ENCODE results near the gene PIANP.
"Not testable (repeated sequence)": the region's sequence is repeated elsewhere in the genome, so short reads cannot be mapped to it uniquely, and the experiment has no call there.

Gene PIANP, protein sequence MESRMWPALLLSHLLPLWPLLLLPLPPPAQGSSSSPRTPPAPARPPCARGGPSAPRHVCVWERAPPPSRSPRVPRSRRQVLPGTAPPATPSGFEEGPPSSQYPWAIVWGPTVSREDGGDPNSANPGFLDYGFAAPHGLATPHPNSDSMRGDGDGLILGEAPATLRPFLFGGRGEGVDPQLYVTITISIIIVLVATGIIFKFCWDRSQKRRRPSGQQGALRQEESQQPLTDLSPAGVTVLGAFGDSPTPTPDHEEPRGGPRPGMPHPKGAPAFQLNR

DNA sequence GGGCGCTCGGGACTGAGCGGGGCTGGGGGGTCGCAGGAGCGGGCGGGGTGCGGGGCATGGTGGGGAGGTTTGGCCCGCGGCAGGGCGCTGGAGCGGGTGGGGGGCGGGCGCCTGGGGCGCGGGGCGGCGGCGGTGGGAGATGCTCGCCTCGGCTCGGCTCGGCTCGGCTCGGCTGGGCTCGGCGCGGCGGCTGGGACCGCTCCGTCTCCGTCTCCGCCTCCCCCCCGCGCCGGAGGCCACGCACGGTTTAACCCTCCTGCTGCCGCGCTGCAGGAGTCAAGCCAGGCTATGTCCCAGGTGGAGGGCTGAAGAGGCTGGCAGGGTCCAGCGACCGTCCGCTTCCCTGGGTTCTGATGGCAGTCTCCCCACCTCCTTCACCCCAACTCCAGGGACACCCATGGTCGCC lies at the start of gene PIANP:
PIANP (minus strand) TSS at position 170 of the 406 bp plus-strand sequence. CDS start 2,754 bp downstream, outside the sequence.
- DNase-seq: peak; percentile 80

DNA sequence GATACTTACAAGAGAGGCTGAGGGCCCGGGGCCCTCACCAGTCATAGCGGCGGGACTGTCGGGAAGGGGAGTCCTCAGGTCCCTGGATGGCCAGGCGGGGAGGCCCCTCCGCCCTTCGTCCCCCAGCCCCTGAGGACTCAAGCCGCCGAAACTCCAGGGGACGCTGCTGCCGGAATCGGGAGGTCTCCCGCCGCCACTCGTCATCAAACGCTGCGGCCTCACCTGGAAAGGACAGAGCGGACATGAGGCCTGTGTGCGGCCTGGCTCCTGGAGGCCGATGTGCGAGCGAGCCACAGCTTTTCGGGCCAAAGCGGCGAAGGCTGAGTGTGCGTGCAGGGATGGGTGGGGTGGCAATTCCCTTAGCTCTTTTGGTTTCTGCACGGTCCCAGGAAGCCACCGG lies 48.1 kb upstream of the PIANP start:
- no peak for DNase-seq

DNA sequence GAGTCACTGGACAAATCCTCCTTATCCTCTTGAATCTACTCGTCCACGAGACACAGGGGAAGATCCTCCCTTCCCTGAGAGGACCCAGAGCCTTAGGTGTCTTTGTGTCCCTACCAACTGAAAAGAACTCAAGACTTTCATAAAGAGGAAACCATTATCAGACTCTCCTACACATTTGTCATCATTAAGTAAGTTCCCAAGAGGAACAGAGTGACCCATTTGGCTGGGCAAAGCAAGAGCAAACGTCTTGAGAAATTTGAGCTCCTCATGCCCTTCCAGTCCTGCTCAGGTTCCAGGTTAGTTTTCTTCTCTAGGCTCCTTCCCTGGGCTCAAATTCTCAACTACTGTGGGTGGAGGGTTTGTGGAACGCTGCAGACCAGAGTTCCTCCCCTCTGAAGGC lies 46.6 kb upstream of the PIANP start:
- no peak for DNase-seq

DNA sequence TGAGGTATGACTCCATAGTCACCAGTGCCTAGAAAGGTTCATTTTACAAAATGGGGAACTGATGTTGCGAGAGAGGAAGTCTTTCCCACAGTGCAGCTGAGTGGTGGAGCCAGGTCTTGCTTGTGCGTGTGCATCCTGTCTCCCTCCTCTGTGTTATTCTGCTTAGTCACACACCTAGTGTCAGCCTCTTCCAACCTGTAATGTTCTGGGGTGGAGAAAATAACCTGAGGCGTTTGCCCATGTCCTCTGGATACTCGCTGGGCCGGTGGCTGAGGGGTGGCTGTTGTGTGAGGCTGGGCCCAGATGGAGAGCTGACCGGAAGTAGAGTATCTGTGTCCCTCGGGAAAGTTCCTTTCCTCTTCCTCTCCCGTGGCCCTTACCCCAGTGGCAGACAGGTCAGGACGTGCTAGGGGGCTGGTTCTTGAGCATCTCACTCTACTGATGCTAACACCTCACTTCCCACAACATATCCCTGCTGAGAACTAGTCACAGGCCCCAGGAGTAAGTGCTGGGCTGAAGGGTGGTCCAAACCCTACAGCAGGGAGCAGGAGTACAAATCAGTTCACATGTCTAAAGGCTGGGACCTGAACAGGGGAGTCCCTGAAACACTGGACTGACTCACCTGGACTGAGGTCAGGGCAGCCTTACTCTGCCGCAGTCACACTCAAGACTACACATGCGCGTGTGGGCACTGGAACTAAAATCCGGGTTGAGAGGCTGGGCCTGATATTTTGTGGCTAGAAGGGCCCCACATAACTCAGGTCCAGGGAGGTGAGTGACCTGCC lies 45.3 kb upstream of the PIANP start:
- DNase-seq: no peak

DNA sequence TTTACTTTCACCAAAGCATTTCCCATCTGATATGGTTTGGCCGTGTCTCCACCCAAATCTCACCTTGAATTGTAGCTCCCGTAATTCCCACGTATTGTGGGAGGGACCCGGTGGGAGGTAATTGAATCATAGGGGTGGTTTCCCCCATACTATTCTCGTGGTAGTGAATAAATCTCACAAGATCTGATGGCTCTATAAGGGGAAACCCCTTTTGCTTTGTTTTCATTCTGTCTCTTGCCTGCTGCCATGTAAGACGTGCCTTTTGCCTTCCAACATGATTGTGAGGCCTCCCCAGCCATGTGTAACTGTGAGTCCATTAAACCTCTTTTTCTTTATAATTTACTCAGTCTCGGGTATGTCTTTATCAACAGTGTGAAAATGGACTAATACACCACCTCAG lies 42.7 kb upstream of the PIANP start:
- not testable (repeated sequence) for DNase-seq

DNA sequence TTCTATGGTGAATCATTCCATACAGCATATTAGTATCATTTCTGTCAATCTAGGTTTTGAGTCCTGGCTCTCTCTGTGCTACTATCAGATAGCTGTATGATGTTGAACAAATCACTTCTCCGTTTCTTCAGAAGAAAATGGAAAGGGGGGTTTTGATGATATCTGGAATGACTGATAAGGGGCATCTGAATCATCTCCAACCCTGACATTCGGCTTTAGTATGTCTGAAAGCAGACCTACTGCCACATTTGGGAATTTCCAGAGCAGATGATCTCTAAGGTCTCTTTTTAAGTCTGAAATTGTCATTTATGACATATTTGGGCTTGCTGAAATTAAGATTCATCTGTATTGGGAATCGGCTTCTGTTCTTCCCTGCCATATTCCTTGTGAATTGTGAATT lies 42.2 kb upstream of the PIANP start:
- DNase-seq: no peak

DNA sequence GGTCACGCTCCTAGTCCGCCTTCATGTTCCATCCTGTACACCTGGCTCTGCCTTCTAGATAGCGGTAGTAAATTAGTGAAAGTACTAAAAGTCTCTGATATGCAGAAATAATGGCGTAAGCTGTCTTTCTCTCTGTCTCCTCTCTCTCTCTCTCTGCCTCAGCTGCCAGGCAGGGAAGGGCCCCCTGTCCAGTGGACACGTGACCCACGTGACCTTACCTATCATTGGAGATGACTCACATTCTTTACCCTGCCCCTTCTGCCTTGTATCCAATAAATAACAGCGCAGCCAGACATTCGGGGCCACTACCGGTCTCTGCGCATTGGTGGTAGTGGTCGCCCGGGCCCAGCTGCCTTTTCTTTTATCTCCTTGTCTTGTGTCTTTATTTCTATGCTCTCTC lies 41.5 kb upstream of the PIANP start:
- not testable (repeated sequence) for DNase-seq

DNA sequence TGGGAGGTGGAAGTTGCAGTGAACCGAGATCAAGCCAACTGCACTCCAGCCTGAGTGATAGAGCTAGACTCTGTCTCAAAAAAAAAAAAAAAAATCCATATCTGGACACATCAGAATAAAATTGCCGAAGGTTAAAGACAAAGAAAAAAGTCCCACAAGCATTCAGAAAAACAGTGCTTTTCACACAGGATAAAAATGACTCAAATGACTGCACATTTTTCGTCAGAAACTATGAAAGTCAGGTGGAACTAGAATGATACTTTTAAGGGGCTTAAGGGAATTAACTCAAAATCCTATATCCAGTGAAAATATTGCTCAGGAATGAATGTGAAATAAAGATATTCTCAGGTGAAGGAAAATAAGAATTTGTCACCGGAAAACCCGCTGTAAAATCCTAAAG lies 36.1 kb upstream of the PIANP start:
- no peak for DNase-seq

DNA sequence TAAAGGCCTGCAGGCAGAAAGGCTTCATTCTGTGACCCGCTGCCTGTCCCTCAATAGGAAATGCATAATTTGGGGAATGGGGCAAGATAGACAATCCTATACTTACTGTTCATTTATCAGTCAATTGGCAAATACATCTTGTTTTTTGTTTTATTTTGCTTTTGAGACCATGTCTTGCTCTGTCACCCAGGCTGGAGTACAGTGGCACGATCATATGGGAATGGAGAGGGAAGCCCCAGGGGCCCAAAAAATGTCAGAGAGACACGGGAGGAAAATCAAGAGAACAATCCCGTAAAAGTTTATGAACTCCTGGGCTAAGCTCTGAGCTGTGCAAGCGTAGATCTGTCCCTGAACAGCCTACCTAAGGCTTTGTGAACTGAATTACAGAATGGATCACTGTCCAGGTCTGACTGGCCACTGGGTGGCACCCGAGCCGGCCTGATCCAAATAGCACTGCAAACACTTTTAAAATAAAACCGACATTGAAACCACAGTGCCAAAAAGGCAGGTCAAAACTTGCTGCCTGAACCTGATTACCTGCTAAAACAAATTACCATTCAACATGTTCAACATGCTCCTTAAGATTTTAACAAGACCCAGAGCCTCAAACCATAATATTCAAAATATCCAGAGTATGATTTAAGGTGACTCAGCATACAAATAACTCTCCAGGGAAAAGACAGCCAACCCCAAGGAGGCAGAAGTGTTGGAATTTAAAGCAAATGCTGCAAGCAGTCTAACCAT lies 35.0 kb upstream of the PIANP start:
- DNase-seq: peak; percentile 75

DNA sequence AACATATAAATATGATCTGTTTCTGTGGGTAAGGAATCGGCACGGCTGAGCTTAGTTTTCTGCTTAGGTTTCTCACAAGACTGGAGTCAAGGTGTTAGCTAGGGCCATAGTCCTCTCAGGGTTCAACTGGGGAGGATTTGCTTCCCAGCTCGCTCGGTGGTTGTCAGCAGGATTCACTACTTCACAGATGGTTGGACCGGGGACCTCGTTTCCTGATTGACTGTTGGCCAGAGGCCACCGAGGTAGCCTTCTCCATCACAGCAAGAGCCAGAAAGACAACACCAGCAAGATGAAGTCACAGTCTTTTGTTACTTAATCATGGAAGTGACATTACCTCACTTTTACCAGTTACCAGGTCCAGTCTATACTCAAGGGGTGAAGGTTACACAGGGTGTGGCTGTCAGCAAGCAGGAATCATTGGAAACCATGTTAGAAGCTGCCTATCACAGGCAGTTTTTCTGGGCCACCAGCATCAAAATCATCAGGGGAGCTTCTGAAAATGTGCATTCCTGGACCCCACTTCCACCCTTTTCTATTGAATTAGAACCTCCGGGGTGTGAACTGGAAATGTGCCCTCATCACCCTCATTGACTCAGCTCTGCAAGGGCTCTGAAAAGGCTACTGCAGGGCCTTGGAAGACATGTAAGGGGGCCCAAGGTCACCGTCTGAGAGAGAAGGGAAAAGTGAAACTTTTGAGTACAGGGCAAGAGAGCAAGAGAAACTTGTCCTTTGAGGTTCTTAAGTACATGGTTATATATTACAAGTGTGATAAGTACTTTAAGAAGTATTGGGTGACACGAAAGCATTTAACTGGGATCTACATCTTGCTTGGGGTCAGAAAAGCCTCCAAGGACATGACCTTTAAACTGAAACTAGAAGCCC lies 34.1 kb upstream of the PIANP start:
- no peak for DNase-seq

DNA sequence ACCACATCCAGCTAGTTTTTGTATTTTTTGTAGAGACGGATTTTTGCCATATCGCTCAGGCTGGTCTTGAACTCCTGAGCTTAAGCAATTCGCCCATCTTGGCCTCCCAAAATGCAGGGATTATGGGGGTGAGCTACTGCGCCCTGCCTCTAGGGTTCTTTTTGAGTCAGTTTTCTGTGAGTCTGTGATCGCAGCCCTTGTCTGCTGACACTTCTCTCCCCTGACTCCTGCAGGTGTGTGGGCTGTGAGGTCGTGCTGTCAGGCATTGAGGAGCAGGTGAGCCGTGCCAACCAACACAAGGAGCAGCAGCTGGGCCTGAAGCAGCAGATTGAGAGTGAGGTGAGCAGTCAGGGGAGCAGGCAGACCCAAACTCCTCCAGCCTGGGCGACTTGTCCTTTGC lies 29.6 kb upstream of the PIANP start:
- no peak for DNase-seq

DNA sequence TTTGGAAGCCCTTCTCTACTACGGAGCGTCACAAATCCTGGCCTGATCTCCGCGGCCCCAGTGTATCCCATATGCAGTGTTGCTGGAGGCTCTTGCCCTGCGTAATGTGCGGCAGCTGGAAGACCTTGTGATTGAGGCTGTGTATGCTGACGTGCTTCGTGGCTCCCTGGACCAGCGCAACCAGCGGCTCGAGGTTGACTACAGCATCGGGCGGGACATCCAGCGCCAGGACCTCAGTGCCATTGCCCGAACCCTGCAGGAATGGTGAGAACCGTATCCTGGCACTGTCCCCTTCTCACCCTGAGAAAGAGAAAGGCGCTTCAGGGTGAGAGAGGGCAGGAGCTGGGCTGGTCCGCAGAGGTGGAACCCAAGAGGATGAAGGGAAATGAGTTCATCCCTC lies 28.6 kb upstream of the PIANP start:
- DNase-seq: no peak

DNA sequence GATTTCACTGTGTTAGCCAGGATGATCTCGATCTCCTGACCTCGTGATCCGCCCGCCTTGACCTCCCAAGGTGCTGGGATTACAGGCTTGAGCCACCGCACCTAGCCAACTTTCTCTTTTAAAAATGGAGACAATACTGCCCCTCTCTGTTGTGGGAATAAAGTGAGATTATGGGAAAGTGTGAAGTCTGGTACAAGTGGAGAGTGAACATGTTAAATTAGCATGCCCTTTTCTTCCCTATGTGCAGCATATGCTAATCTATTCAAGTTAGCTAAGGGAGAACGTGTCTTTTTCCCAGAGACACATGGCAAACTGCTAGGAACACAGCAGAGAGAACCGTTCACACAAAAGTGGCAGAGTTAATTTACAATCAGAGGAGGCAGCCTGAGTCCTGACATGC lies 24.7 kb upstream of the PIANP start:
- no peak for DNase-seq

DNA sequence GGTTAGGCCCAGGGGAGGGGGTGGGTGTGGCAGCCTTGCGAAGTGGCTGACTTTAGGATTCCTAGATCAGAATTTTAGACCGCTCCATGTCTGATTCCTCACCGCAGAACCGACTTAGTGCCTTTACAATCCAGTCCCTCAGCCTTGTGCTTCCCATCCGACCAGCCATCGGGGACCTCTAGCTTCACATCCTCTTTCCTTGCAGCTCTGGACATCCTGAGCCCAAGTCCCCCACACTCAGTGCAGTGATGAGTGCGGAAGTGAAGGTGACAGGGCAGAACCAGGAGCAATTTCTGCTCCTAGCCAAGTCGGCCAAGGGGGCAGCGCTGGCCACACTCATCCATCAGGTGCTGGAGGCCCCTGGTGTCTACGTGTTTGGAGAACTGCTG lies 23.8 kb upstream of the PIANP start:
- peak; percentile 71 for DNase-seq

DNA sequence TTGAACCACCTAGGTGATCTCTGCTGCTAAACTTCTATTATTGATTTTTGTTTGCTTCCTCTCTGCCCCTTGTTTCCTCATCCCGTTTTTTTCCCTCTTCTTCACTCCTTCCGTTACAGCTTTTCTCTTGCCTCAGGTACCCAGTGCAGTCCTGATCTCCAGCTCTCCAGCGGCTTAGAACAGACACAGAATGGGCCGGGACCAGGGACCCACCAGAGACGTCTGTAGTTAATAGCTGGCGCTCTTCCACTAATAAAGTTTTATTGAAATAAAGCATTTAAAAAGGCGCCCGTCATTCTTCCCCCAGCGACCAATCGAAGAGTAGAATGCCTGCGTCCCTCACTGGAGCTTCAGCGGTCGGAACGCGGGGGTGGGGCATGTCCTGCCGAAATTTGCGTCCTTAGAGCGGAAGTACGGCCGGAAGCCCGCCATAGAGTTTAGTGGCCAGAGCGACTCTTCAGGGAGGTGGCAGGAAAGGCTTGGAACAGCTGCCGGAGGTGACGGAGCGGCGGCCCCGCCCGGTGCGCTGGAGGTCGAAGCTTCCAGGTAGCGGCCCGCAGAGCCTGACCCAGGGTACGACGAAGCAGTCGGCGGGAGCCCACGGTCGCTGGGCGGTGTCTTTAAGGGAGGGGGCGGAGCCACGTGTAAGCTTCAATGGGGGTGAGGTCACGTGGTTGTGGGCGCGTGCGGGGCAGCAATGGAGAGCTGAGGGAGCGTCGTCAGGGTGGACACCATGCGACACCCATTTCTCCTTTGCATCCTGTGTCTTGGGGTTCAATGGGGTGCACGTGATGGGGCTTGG lies 23.2 kb upstream of the PIANP start, which contains the start of gene COPS7A:
COPS7A (plus strand) TSS at position 440 of the 802 bp plus-strand sequence. CDS start 611 bp downstream, outside the sequence.
- DNase-seq: peak; percentile 98

DNA sequence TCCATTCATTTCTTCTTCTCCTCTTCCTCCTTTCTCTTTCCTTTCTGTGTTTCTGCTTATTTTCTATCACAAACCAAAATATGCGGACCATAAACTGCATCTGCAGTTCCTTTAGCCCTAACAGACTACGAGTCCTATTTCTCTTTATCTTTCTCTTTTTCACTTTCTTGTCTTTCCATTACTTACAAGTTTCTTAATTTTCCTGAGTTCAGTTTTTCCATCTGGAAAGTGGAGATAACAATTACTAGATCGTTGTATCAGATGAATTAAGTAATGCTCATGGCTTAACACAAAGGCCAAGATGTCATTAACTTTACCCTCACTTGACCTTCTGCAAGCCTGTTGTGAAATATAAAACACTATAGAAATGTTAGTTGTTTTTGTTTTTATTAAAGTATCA lies 22.2 kb upstream of the PIANP start:
- DNase-seq: no peak

DNA sequence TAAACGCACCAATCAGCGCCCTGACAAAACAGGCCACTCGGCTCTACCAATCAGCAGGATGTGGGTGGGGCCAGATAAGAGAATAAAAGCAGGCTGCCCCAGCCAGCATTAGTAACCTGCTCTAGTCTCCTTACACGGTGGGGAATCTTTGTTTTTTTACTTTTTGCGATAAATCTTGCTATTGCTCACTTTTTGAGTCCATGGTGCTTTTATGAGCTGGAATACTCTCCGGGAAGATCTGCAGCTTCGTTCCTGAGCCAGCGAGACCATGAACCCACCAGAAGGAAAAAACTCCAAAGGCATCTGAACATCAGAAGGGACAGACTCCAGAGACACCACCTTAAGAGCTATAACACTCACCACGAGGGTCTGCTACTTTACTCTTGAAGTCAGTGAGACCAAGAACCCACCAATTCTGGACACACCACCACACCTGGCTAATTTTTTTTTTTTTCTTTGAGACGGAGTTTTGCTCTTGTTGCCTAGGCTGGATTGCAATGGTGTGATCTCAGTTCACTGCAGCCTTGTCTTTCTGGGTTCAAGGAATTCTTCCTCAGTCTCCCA lies 16.3 kb upstream of the PIANP start:
- no peak for DNase-seq

DNA sequence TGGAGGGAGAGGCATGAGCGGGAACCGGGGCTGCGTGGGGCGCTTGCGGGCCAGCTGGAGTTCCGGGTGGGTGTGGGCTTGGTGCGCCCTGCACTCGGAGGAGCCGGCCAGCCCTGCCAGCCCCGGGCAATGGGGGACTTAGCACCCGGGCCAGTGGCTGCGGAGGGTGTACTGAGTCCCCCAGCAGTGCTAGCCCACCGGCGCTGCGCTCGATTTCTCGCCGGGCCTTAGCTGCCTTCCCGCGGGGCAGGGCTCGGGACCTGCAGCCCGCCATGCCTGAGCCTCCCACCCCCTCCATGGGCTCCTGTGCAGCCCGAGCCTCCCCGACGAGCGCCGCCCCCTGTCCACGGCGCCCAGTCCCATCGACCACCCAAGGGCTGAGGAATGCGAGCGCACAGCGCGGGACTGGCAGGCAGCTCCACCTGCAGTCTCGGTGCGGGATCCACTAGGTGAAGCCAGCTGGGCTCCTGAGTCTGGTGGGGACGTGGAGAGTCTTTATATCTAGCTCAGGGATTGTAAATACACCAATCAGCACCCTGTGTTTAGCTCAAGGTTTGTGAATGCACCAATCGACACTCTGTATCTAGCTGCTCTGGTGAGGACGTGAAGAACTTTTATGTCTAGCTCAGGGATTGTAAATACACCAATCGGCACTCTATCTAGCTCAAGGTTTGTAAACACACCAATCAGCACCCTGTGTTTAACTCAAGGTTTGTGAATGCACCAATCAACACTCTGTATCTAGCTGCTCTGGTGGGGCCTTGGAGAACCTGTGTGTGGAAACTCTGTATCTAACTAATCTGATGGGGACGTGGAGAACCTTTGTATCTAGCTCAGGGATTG lies 15.6 kb upstream of the PIANP start:
- DNase-seq: not testable (repeated sequence)

DNA sequence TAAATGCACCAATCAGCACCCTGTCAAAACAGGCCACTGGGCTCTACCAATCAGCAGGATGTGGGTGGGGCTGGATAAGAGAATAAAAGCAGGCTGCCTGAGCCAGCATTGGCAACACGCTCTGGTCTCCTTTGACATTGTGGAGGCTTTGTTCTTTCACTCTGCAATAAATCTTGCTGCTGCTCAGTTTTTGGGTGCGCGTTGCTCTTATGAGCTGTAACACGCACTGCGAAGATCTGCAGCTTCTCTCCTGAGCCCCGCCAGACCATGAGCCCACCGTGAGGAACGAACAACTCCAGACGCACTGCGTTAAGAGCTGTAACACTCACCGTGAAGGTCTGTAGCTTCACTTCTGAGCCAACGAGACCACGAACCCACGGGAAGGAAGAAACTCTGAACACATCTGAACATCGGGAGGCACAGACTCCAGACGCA lies 8.4 kb upstream of the PIANP start:
- no peak for DNase-seq

DNA sequence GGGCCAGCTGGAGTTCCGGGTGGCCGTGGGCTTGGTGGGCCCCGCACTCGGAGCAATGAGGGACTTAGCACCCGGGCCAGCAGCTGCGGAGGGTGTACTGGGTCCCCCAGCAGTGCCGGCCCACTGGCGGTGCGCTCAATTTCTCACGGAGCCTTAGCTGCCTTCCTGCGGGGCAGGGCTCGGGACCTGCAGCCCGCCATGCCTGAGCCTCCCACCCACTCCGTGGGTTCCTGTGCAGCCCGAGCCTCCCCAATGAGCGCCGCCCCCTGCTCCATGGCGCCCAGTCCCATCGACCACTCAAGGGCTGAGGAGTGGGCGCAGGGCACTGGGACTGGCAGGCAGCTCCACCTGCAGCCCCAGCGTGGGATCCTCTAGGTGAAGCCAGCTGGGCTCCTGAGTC lies 7.7 kb upstream of the PIANP start:
- DNase-seq: not testable (repeated sequence)

Data from activated effector memory CD4-positive, alpha-beta T cell treated with anti-CD3 and anti-CD28 coated beads, Interleukin-2, amount 50 U/mL, for 16 hours (primary cell).